ENCODE data around the gene DCXR.

Gene DCXR

DNA sequence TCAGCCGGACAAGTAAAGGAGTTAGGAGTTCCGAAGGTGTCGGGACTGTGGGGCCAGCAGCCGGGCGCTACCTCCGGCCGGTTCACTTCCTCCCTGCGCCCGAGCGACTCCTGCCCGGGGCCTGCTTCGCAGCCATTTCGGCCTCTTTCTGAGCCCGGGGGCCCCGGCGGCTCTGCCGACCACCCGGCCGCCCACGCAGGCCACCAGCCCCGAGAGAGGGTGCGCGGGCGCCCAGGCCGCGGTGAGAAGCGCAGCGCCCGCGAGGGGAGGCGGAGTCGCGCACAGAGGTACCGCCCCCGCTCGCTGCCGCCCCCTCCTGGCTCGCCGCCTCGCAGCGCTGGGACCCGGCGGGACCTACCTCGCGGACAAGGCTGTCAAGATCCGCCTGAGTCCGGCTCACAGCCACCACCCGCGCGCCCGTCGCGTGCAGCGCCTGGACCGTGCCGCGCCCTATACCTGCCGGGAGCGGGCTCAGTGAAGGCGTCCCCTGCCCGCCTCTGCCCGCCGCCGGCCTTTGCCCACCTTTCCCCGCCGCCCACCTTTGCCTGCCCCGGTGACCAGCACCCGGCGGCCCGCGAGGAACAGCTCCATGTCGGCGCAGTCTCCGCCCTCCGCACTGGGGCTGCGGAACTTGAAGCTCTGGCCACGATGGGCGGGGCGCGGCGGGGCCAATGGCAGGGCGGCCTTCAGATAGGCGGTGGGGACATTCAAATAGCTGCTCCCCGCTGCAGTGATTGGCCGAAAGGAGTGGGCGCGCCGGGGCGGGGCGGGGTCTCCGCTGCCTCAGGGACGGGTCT lies at the start of gene DCXR:
Gene DCXR, minus strand, starts transcription at position 606 of the 797 bp plus-strand sequence. Its CDS starts 15 bp downstream, at position 591.
- FAIRE-seq, result no peak

DNA sequence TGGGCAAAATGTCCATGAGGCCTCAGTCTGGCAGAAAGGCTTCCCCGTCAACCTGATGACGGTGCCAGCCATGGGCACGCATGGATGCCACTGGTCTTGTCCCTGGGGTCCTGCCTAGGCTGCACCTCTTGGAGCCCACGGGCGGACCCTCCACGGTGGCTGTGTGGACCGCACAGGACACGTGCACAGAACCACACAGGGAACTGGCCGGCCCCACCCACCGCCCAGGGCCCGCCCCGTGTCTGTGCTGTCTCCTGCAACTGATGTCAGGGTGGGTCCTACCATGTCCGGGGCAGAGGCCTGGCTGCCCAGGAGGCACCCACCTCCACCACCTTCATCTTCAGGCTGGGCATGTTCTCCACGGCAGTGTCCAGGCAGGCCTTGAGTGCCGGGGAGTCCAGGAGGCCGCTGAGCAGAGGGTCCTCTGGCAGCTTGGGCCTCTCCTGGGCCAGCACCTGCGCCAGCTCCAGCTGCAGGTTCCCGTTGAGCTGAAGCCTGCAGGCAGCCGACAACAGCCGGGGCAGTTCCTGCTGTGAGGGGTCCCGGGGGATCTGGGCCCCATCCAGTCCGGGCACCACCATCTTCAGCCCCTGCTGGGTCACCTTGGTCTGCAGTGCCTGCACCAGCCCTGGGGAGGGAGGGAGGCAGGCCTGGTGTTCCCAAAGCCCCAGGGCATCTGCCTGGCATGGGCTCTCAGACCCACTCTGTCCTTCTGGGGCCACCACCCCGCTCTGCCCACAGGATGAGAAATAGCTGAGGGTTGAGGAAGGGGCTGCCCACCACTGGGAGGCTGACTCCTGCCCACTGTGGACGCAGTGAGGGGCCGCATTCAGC lies 48.7 kb upstream of the DCXR start:
- no peak for FAIRE-seq

DNA sequence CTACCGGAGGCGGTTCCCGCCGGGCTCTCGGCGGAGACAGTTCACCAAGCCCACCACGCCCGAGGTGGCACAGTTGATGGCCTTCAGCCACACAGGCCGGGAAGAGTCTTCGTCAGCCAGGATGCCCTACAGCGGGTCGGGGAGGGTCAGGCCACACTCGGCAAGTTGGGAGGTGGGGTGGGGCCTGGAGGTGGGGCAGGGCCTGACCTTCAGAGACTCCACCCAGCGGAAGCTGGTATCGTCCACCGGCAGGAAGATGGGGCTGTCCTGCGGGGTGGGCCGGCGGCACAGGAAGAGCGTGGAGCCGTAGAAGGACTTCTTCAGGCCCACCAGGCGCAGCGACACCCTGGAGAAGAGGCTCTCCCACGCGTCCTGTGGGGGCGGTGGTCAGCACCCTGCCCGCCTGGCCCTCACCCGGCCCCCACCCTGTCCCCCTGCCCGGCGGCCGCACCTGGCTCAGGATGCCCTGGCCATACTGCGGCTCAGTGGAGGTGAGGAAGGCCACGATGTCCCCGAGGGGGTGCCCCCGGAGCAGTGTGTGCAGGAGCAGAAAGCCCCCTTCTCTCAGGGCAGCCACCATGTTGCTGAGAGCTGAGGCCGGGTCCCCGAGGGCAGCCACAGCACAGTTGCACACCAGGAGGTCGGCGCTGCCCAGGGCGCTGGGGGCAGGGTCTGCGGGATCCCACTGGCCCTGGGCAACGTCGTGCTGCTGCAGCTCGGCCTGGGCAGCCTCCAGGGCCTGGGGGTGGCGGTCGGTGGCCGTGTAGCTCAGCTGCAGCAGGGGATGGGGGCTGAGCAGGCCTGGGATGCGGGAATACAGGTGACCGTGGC lies 47.7 kb upstream of the DCXR start:
- no peak for FAIRE-seq

DNA sequence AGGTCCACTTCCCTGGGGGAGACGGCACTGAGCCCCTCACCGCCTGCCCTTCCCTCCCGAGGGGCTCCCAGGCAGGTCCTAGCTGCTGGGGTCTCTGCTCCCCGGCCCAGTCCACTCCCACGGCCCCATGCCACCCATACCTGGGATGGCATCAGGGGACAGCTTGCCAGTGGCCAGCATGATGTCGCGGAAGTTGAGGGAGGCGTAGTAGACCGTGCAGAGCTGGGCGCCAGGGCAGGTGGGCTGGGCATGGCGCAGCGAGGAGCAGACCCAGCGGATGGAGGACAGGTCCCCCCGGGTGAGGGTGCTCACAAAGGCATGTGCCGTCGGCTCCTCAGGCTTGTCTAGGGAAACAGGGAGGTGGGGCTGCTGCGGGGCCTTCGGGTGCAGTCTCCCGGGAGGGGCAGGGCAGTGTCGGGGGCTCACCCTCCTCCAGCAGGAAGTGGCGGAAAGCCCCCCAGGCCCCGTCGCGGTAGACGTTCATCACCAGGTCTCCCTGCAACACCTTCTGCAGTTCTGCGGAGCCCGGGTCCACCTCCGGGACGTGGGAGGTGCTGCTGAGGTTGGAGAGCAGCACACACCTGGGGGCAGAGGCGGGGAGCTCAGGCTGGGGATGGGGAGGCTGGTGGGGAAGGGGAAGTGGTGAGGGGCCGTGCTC lies 47.0 kb upstream of the DCXR start:
- no peak for FAIRE-seq

DNA sequence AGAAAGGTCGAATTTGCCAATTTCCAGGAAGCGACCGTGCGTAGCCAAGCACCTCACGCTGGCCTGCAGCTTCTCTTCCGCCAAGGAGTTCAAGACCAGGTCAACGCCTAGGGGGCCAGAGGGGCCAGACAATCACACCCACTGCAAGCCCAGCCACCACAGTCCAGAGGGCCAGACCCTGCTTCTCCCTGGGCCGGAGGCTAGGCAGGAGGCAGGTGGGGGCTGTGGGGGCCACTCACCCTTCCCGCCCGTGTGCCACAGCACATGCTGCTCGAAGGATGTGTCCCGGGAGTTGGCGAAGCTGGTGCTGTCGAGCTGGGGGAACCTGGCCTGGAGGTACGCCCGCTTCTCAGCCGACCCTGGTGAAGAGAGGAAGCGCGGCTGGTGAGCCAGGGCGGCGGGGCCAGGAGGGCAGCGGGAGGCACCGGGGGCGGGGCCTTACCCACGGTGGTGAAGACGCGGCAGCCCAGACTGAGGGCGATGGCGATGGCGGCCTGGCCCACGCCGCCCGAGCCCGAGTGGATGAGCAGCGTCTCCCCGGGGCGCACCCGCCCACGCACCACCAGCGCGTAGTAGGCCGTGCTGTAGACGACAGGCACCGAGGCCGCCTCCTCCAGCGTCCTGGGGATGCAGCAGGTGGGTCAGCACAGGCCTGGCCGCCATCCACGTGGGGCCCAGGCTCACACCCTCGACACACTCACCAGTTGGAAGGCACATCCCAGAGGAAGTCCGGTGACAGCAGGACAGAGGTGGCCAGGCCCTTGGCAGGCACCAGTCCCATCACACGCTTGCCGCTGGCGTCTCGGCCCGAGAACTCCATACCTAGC lies 46.2 kb upstream of the DCXR start:
- no peak for FAIRE-seq

DNA sequence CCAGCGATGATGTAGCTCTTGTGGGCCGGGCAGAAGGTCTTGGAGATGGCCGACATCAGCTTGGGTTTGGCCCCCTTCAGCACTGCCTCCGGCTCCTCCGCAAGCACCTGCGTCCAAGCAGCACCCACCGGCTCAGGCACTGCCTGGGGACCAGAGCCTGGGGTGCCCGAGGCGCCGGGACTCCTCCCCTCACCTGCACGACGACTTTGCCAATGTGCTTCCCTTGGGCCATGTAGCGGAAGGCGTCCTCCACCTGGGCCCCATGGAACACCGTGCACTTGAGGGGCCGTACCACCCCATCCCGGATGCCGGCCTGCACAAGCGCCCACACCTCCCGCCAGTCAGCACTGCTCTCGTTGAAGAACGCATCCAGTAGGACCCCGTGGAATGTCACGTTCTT lies 45.5 kb upstream of the DCXR start:
- no peak for FAIRE-seq

DNA sequence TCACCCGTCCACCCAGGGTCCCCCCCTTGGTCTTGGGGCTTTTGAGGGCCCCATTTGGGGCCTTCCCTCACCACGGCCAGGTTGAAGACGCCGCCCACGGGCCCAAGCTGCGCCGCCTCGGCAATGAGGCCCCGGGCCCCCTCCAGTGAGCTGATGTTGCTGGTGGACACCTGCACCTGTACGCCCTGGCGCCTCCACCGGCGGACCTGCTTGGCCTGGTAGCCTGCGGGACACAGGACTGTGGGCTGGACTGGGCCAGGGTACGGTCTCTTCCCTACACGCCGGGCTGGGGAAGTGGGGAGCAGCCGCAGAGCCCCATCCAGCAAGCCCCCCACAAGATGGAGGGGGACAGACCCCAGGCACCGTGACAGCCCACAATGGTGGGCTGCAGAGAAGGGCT lies 45.0 kb upstream of the DCXR start:
- no peak for FAIRE-seq

DNA sequence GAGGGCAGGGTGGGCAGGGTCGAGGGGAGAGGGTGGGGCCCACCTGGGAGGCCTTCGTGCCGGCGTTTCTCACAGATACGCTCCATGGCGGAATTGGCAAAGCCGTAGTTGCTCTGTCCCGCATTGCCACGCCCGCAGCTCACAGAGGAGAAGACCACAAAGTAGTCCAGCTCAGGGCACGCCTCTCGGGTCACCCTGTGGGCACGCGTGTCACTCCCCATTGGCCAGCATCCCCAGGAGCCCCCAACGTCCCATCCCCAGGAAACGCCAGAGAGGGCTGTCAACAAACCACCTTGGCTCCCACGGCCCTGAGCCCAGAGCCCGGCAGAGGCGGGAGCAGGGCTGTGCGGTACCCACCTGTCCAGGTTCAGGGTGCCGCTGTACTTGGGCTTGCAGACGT lies 44.5 kb upstream of the DCXR start:
- no peak for FAIRE-seq

DNA sequence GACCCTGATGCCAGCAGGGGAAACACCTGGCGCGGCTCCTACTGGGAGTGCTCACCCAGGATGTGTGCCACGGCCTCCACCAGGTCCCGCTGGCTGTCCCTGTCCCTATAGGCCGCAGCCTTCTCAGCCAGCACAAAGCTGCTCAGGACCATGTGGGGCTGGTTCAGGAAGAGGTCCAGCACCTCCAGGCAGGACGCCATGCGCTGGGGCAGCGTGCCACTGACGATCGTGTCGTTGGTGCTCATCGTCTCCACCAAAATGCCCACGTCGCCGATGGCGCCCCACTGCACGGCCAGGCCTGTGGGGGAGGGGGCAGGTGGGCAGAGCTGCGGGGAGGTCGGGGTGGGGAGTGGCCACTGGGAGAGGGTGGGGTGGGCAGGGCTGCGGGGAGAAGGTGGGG lies 44.0 kb upstream of the DCXR start:
- no peak for FAIRE-seq

DNA sequence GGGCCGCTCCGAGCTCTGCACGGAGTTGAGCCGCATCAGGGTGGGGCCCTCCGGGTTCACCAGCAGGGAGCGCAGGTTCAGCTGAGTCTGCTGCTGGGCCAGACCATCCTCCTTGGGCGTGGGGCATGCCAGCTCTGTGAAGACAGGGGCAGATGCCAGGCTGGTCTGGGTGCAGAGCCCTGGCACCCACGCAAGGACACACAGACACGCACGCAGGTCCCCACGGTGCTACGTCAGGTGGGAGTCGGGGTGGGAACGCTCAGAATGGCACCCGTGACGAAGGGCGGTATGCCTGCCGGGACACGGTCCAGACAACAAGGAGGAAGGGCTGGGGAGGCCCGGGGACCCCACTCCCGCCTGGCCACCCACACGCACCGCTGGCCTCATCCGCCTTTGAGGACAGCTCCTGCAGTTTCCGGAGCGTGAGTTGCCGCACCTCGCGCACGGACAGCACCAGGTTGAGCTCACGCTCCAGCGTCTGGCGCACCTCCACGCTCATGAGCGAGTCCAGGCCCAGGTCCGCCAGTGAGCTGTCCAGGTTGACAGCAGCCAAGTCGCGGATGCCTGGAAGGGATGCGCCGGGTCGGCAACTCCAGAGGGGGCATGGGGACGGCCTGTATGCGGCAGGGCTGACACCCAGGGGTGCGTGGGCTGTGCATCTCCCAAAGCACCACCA lies 43.4 kb upstream of the DCXR start:
- FAIRE-seq, result no peak

DNA sequence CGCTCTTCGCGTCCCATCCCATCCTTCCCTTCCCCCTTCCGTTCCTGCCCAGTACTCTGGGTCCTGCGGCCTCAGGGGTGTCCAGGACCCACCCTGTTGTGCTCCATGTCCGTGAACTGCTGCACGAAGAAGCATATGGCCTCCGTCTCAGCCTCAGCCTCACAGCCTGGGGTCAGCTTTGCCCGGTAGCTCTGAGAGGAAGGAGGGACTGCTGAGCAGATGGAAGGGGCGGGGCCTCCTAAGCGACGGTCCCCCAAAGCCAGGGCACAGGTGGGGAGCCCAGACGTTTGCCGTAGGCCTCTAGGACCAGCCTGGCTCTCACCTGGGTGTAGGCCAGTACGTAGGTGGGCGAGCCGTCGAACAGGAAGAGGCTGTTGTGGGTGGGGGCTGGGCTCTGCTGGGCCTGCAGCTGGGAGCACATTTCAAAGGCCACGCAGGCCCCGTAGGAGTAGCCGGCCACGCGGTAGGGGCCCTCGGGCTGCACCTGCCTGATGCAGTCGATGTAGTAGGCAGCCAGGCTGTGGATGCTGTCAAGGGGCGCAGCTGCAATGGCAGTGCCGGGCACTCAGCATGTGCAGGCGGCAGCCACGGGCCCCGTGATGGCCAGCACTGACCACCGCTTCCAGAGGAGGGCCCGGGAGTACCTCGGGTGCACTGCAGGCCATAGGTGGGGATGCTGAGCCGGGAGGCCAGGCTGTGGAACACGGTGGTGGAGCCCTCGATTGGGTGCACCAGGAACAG lies 42.7 kb upstream of the DCXR start:
- FAIRE-seq, result no peak

DNA sequence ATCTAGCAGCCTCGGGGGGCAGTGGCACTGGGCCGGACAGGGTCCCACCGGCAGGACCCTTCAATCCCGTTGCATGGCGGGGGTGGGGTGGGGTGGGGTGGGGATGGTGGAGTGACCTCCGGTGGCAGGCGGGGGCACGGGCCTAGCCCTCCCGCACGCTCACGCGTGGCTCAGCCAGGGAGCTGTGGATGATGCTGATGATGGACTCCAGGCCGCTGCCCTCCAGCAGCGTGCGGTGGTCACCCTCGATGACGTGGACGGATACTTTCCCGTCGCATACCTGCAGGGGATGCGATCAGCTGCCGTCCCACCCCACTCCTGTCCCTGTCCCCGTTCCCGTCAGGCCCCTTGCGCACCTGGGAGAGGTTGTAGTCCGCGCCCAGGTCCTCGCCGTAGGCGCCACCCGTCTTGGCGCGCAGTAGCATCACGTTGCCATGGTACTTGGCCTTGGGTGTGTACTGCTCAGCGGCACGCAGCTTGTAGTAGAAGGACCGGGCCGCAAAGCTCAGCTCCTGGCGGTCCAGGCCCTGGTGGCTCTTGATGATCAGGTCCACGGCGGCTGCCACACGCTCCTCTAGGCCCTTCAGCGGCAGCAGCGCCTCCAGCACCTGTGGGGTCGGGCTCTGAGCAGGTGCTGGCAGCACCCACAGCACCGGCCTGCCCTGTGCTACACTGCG lies 41.6 kb upstream of the DCXR start:
- FAIRE-seq, result no peak

DNA sequence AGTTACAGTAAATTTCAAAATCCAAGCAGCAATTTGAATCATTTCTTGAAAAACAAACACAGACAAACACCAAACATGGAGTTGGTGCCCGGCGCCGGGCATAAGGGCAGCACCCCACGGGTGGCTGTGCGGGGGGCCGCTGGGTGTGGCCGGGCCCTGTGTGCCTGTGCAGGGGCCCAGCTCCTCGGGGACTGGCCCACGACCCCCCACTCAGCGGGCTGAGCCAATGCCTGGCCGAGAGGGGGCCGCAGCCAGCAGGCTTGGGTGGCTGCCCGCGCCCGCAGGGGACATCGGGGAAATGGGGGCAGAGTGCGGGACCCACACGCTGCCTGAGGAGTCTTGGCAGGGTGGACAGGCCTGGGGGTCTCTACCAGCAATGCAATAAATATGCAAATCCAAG lies 40.9 kb upstream of the DCXR start:
- no peak for FAIRE-seq

DNA sequence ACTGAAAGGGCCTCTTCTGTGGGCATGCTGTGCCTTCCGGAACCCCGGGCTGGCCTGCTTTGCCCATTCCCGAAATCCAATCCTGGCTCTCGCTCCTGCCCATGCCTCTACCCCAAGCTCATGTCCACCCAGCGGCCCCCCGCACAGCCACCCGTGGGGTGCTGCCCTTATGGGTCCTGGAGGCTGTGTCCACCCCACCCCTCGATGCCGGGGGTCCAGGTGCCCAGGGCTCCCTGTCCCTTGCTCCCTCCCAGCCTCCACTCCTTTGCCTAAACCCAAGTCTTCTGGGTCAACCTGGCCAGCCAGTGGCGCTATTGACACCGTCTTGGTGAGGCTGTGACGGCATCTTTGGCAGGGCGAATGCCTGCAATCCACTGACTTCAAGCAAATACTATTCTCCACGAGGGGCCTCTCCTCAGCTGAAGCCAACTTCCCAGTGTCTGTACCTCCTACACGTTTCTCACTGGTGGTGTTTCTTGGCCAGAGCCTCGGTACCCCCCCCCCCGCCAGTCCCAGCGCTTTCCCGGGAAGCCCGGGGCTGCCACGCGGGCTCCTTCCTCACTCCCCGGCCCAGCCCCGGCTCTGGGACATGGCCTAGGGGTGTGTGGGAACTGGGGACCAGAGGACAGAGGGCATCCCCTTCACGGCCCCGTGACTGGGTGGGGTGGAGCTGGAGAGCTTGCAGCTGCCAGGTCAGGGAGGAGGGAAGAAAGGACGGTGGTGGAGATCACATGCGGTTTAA lies 40.3 kb upstream of the DCXR start:
- FAIRE-seq, result no peak

DNA sequence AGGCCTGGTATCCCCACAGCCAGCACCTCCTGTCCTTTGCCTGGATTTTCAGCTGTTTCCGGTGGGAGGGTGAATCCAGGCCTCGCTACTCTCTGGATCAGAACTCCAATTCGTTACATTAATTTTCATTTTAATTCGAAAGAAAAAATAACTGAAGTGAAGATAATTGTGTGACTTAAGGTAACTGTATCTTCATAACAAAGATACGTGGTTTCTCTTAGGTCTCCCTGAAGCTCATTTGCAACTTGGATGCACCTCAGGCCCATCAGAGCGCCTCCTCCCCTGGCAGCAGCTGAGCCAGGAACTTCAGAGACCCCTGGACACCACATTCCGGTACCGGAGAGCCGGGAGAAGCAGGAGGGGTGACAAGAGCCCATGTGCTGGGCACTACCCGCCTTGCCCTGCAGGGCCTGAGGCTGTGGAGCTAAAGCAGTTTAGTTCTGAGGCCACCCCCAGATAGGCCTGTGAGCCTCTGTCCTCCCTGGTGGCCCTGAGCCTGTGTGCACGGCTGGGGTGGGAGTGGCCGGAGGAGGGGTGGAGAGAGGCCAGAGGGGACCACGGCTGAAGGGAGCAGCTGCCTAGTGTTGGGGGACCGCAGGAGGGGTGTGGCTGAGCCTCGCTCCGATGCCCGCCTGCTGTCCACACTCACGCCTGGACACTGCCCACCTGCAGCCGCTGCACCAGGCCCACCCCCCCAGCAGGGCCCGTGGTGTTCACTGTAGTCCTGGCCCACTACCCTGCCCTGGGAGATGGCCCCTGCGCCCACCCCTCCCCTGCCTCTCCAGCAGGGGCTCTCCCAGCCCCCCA lies 39.5 kb upstream of the DCXR start:
- FAIRE-seq, result no peak

DNA sequence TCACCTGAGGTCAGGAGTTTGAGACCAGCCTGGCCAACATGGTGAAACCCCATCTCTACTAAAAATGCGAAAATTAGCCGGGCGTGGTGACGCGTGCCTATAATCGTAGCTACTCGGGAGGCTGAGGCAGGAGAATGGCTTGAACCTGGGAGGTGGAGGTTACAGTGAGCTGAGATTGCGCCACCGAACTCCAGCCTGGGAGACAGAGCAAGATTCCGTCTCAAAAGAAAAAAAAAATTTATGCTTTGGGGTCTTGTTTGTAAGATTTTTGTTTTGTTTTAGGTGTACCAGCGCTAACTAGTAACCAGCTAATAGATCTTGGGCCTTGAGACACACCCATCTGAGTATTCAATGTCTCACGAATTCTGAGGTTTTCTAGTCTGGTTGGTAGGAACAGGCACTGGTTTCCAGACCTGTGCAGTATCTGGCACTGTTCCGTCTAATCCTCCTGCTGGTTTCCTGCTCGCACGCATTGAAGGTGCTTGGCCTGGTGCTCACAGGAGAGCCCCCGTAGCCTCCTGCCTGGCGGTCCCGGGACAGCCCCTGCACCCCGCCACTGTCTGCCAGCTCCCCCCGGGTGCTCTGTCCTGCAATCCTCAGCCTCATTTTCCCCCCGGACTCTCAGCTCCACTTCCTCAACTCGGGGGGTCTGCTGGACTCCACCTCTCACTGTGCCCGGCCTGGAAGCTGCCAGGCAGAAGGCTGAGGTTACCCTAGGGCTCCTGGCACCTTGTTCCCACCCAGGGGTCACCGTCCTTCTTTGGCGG lies 38.7 kb upstream of the DCXR start:
- FAIRE-seq, result no peak

DNA sequence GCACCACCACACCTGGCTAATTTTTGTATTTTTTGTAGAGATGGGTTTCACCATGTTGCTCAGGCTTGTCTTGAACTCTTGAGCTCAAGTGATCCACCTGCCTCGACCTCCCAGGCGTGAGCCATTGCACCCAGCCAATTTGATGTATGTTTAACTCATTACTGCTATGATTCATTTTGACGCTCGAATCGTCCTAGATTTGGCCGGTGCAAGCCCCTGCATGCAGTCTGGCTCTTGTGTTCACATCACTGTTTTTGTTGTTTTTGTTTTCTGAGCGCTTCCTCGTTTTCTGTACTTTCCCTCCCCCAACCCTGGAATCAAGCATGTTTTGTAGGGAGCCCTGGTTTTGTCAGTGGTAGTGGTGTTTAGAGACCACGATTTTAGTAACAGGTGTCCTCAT lies 35.9 kb upstream of the DCXR start:
- FAIRE-seq, result no peak

DNA sequence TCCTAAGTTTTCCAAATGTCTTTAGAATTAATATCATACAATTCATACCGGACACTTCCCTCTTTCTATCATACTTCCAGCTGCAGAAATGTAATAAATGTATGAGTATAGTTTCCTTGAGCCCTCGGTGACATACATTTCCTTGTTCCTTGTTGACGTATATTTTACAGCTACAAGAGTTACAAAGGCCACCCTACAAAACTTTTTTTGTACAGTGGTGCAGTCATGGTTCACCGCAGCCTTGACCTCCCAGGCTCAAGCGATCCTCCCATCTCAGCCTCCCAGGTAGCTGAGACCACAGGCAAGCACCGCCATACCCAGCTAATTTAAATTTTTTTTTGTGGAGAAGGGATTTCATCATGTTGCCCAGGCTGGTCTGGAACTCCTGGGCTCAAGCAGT lies 35.3 kb upstream of the DCXR start:
- FAIRE-seq, result no peak
